Measurements from ENCODE around the gene WDR33.

- TF ChIP-seq CTCF (IDR thresholded peaks at IDR 0.05) (no peak), POLR2A (IDR thresholded peaks at IDR 0.05) (no peak)
Measured at GRCh38 chr2:127673291-127674069, 137.5 kb downstream of the WDR33 start.

Data from right lobe of liver (tissue), 4 donors.